SK-N-SH treated with all-trans-retinoic acid at 6 μM for 48 hours (cell line): ENCODE measurements around the gene TLL2.

Source experiments
- ARNTL ChIP-seq: fragments of 450-650 bp; formaldehyde crosslinking; IDR thresholded peaks from 2 replicates; pipeline ENCODE4 v1.5.0; 2020; ENCODE audit warnings: low read depth, mild to moderate bottlenecking, moderate library complexity, borderline replicate concordance
- CREB5 ChIP-seq: fragments of 250-450 bp; sonication (Bioruptor Pico); IDR thresholded peaks from 2 replicates; pipeline ENCODE4 v1.5.1; 2020; ENCODE audit warnings: low read depth, mild to moderate bottlenecking, moderate library complexity
- CSDC2 ChIP-seq: fragments of 250-450 bp; sonication (Bioruptor Pico); IDR thresholded peaks from 2 replicates; pipeline ENCODE4 v1.5.0; 2020; ENCODE audit warnings: mild to moderate bottlenecking, moderate library complexity
- ISL1 ChIP-seq: fragments of 250-450 bp; sonication (Bioruptor Pico); IDR thresholded peaks from 2 replicates; pipeline ENCODE4 v2.1.2; 2022; ENCODE audit warnings: mild to moderate bottlenecking, moderate library complexity
- RARB ChIP-seq: fragments of 250-450 bp; sonication (Bioruptor Pico); IDR thresholded peaks from 2 replicates; pipeline ENCODE4 v1.8.0; 2021; ENCODE audit warnings: mild to moderate bottlenecking, moderate library complexity
- ZNF8 ChIP-seq: fragments of 450-650 bp; formaldehyde crosslinking; IDR thresholded peaks from 2 replicates; pipeline ENCODE4 v1.5.0; 2020; ENCODE audit warnings: mild to moderate bottlenecking, moderate library complexity
- TF ChIP-seq, protein P1 (sequence below): fragments of 250-450 bp; sonication (Bioruptor Pico); IDR thresholded peaks from 2 replicates; pipeline ENCODE4 v1.8.0; 2020; ENCODE audit warnings: mild to moderate bottlenecking, moderate library complexity, borderline replicate concordance

GRCh38 chr10:96456296-96456840, 57.4 kb downstream of the TLL2 start:
- TF ChIP-seq CREB5 (CRISPR knock-in tag) (no peak), ARNTL (CRISPR knock-in tag) (no peak), ISL1 (CRISPR knock-in tag) (no peak), CSDC2 (CRISPR knock-in tag) (no peak), ZNF8 (CRISPR knock-in tag) (no peak), RARB (CRISPR knock-in tag) (no peak)
- TF ChIP-seq, protein P1, sequence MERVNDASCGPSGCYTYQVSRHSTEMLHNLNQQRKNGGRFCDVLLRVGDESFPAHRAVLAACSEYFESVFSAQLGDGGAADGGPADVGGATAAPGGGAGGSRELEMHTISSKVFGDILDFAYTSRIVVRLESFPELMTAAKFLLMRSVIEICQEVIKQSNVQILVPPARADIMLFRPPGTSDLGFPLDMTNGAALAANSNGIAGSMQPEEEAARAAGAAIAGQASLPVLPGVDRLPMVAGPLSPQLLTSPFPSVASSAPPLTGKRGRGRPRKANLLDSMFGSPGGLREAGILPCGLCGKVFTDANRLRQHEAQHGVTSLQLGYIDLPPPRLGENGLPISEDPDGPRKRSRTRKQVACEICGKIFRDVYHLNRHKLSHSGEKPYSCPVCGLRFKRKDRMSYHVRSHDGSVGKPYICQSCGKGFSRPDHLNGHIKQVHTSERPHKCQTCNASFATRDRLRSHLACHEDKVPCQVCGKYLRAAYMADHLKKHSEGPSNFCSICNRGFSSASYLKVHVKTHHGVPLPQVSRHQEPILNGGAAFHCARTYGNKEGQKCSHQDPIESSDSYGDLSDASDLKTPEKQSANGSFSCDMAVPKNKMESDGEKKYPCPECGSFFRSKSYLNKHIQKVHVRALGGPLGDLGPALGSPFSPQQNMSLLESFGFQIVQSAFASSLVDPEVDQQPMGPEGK = no peak
